Raji (cell line): Measurements from ENCODE around the gene DMXL2.

Source experiments
- POLR2A ChIP-seq: IDR thresholded peaks from 2 replicates; pipeline ENCODE4 v1.6.1; 2011; ENCODE audit warnings: low read depth, low read length, control low read depth; ENCODE audit not compliant: insufficient read depth

Gene DMXL2

DNA sequence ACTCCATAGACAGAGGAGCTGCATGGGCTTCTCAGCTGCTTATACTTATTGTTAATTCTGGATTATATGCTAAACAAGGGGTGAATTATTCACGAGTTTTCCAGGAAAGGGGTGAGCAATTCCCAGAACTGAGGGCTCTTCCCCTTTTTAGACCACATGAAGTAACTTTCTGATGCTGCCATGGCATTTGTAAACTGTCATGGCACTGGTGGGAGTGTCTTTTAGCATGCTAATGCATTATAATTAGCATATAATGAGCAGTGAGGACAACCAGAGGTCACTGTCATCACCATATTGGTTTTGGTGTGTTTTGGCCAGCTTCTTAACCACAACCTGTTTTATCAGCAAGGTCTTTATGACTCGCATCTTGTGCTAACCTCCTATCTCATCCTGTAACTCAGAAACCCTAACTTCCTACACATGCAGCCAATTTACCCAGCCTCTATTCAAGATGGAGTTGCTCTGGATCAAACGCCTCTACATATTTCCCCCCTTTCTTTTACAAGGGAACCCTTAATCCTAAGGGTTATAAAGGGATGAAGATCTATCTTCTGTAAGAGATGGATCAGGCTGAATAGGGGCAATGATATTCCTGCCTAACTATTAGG lies 12.1 kb upstream of the DMXL2 start:
- TF ChIP-seq POLR2A = no peak

GRCh38 chr15:51629612-51630011 lies 7.0 kb upstream of the DMXL2 start:
- no peak for TF ChIP-seq POLR2A

- no peak for TF ChIP-seq POLR2A
These were observed 2.7 kb upstream of the DMXL2 start for GRCh38 chr15:51625236-51625635.

- TF ChIP-seq POLR2A = no peak
These were observed 1.5 kb upstream of the DMXL2 start for GRCh38 chr15:51624022-51624421.

DNA sequence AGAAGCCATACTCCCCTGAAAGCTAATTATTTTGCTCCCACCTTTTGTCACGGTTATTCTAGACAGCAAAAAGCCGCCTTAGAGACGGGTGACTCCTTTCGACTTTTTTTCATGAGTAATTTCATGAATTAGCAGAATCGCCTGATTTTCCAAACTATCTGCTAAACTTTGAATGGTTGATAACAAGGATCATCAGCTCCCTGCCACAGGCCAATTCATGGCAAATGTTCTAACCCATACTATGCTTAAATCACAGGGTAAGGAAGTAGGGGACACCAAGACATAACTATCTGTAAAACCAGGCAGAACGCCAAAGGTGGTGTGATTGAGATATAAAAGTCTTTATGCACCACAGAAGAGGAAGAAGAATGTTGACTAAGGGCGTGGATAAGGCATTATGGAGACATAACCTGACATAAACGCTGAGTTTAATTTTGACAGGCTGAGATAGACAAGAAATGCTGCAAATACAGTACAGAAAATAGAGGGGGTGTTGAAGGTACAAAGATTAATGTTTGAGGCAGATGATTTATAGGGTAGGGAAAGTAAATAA lies 891 bp upstream of the DMXL2 start:
- TF ChIP-seq POLR2A = no peak

DNA sequence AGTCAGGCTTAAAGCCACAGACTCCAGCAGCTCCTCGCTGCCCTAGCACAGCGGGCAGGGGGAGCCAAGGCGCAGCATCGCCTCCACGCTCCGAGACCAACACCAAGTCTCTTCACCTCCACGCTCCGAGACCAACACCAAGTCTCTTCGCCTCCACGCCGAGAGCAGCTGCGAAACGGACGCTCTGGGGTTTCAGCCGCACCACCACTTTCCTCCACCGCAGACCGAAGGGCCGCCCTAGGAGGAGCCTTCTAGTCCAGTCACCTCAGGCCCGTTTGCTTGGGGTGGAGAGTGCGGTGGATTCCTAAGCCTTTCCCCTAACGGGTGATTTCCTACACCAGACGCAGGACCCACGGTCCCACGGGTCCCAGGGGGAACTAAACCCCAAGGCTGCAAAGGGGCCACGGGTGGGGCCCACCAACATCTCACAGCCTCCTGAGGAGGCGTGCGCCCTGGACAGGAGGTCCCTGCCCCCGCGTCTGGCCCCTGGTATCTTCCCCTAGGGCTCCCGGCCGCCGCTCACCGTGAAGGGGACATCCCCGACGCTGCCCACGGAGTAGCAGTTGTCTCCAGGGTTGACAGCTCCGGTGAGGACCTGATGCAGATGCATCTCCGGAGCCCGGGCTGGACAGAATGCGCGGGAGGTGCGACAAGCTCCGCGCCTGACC lies 501 bp downstream of the DMXL2 start:
- TF ChIP-seq POLR2A = no peak

- TF ChIP-seq POLR2A = no peak
These were observed 1.3 kb downstream of the DMXL2 start for GRCh38 chr15:51621155-51621765.

DNA sequence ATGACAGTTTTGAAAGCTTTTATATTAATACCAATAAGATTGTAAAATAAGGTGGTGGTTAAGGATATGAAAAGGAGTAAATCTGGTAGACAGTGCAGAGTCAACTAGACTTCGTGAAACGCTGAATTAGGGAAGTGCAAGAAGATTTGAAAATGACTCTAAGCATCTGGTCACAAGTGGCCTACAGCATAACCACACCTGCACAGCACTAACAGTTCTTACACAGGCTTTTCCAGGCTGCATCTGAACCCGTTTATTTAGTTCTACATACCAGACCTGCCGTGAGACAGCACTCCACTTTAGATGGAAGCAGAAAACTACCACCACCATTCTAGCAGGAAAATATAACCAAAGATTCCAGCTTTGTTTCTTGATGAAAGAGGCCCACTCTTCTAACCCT lies 1.9 kb downstream of the DMXL2 start:
- no peak for TF ChIP-seq POLR2A

GRCh38 chr15:51620122-51620521 lies 2.4 kb downstream of the DMXL2 start:
- no peak for TF ChIP-seq POLR2A

DNA sequence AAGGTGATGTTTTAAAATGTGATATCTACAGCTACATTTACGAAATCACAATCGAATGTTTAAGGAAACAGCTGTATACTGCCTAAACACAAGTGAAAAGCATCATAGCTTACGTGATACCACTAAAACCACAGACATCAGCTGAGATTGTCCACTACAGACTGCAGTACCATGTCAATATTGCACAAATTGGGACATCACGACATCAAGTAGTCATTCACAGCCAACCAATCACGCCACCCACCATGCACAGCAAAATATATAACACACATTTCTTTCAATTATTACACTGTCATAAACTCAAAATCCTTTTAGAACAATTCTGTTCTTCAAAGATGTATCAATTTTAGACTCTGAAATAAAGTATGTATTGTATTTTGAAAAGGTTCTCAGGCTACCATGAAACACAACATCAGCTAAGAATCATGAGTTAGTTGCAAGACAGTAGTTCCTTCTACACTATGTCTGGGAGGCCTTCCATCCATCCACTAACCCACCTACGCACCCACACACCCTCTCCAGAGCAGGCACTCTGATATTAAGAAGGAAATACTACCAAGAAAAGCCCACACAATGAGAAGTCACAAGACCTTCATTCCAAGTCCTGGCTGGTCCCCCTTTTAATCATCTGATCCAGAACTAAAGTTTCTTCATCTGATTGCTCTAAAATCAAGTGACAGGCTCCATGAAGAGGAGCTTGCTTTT lies 3.1 kb downstream of the DMXL2 start:
- TF ChIP-seq POLR2A = no peak

DNA sequence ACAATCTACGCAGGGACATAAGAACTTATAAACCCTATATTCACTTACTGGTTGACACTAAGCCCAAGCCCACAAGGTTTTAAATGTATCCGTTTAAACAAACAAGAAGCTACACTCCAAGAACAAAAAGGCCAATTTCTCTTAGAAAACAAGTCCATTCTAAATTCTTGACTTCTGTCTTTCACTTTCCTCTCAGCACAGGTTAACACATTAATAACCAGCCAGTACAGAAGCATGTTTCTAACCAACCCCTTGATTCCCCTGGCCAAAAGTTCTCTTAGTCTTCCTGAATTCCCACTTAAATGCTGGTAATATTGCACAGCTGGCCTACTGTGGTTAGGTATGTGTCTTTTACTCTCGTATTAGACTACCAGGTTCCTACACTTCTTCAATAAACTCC lies 4.7 kb downstream of the DMXL2 start:
- no peak for TF ChIP-seq POLR2A

DNA sequence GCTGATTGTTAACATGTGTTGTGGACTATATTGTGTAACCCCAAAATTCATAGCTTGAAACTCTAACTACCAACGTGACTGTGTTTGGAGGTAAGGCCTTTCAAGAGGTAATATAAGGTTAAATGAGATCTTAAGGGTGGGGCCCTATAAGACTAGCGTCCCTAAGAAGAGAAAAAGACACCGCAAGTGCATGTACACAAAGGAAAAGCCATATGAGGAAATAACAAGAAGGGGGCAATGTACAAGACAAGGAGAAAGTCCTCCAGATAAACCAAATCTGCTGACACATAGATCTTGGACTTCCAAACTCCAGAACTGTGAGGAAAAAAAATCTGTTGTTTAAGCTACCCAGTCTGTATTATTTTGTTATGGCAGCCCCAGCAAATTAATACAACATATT lies 8.6 kb downstream of the DMXL2 start:
- no peak for TF ChIP-seq POLR2A

DNA sequence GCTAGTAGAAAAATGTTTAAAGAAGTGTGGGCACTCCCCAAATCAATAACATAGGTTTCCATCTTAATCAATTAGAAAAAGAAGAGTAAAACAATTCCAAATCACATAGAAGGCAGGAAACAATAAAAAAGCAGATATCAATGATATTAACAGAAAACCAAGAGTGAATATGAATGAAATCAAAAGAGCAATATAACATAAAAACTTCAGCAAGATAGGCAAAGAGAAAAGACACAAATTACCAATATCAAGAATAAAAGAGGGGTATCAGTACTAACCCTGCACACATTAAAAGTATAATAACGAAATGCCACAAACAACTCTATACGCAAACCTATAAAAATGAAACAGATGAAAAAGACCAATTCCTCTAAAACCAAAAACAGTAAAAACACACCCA lies 19.6 kb downstream of the DMXL2 start:
- no peak for TF ChIP-seq POLR2A

GRCh38 chr15:51602484-51602883 lies 20.1 kb downstream of the DMXL2 start:
- TF ChIP-seq POLR2A = no peak

- no peak for TF ChIP-seq POLR2A
These were observed 20.8 kb downstream of the DMXL2 start for GRCh38 chr15:51601801-51602200.

DNA sequence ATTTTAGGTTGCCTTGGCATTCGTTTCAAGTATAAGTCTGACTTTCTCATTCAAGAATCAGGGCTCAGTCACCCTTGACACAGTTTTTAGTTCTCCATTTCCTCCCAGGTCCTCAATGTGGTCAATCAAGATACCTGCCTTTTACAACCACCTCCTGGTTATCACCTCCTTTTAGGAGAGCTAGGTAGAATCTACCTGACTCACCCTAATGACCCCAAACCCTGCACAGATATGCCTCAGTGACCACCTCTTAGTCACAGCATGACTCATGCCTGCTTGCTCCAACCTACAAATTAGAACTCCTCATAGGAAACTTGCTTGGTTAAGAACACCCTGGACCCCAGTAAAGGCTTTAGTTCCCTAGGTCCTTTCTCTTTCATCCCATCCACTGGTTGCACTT lies 22.5 kb downstream of the DMXL2 start:
- no peak for TF ChIP-seq POLR2A
